ENCODE results near the gene ZFYVE28. TPM values are rescaled to one million over a fixed set of nuclear protein-coding genes. Genes with fewer than 3 reads are reported as not detected.
A peak's percentile ranks its signal among the peaks of the same experiment; 100 is the strongest.

ZFYVE28 gene
- total RNA-seq, 2 donors from 2014 or later, result 29.6 to 31.6 TPM

DNA sequence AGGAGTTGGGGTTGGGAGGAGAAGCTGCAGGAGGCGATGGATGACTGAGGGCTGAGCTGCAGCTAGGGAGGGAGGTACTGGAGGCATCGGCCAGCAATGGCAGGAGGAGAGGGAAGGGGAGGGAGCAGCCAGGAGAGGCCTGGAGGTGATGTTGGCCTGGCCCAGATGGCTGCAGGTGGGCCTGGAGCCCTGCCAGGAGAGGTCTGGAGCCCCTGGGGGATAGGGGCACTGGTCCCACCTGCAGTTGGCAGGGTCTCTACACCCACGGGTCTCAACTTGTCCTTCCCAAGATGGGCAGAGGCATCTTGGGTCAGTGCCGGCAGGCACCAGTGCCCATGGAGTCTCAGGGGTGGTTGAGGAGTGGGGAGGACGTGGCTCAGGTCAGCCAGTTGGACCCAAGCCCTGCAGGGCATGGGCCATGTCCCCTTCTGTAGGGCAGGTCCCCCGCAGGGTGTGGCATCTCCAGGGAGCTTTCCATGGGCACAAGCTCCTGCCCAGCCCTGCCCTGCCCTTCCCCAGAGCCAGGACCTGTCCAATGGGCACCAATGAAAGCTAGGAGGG is 153.9 kb downstream of the ZFYVE28 start:
- H3K36me3 ChIP-seq, result no peaks in the 10 kb centered on the region
- no peaks in the 10 kb centered on the region for H3K27me3 ChIP-seq
- peaks cover 10% of the 10 kb centered on the region for H3K4me1 ChIP-seq
- H3K9me3 ChIP-seq, result no peaks in the 10 kb centered on the region
- intact Hi-C loops (cut with DNase I), result no loop called here
- H3K9ac ChIP-seq (ENCODE audit: low read depth in 2 of 2, low read length in 2 of 2), result no peak overlapping the region
- no peak overlapping the region for H3K4me3 ChIP-seq
- H3K27ac ChIP-seq, result no peak overlapping the region
- TF ChIP-seq, protein P1, sequence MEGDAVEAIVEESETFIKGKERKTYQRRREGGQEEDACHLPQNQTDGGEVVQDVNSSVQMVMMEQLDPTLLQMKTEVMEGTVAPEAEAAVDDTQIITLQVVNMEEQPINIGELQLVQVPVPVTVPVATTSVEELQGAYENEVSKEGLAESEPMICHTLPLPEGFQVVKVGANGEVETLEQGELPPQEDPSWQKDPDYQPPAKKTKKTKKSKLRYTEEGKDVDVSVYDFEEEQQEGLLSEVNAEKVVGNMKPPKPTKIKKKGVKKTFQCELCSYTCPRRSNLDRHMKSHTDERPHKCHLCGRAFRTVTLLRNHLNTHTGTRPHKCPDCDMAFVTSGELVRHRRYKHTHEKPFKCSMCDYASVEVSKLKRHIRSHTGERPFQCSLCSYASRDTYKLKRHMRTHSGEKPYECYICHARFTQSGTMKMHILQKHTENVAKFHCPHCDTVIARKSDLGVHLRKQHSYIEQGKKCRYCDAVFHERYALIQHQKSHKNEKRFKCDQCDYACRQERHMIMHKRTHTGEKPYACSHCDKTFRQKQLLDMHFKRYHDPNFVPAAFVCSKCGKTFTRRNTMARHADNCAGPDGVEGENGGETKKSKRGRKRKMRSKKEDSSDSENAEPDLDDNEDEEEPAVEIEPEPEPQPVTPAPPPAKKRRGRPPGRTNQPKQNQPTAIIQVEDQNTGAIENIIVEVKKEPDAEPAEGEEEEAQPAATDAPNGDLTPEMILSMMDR (IDR thresholded peaks at IDR 0.05), result no peak
- no peak for DNase-seq

DNA sequence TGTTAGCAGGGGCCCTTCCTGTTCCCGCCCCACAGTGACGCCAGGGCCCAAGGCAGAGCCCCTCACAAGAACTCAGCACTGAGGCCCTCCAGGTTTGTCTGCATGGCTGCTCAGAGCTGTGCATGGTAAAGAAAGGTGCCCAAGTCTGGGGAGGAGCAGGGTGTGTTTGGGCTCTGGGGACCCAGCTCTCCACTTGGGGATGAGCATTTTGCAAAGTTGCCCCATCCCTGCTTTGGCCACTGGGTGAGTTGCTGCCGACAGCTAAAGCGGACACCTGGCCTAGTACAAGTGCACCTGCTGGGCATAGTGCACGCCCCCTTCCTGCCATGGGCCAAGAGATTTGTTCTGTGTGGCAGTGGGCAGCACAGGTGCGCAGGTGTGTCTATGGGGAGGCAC is 154.5 kb downstream of the ZFYVE28 start:
- H3K4me1 ChIP-seq, result peaks cover 10% of the 10 kb centered on the region
- intact Hi-C loops (cut with DNase I), result no loop called here
- H3K36me3 ChIP-seq, result no peaks in the 10 kb centered on the region
- no peak overlapping the region for H3K27ac ChIP-seq
- no peaks in the 10 kb centered on the region for H3K27me3 ChIP-seq
- no peaks in the 10 kb centered on the region for H3K9me3 ChIP-seq
- TF ChIP-seq, protein P1 (IDR thresholded peaks at IDR 0.05), result no peak
- DNase-seq, result no peak
- no peak overlapping the region for H3K4me3 ChIP-seq
- no peak overlapping the region for H3K9ac ChIP-seq (ENCODE audit: low read depth in 2 of 2, low read length in 2 of 2)

DNA sequence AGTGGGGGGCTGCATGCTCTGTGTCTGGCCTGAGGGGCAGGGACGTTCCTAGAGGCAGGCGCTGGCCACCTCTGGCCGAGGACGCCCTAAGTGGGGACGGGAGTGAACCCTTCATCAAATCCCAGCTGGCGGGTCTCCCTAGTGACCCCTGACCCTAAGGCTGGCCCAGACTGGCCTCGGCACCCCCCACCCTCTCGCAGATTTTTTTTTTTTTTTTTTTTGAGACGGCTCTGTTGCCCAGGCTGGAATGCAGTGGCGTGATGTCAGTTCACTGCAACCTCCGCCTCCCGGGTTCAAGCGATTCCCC is 155.5 kb downstream of the ZFYVE28 start:
- DNase-seq, result no peak
- no peaks in the 10 kb centered on the region for H3K9me3 ChIP-seq
- H3K27me3 ChIP-seq, result no peaks in the 10 kb centered on the region
- H3K9ac ChIP-seq (ENCODE audit: low read depth in 2 of 2, low read length in 2 of 2), result peak overlapping the region; percentile 70 to 87
- H3K4me1 ChIP-seq, result peaks cover 10% of the 10 kb centered on the region
- H3K4me3 ChIP-seq, result peak overlapping the region; percentile 70
- H3K27ac ChIP-seq, result peak overlapping the region; percentile 85
- TF ChIP-seq, protein P1 (IDR thresholded peaks at IDR 0.05), result no peak
- intact Hi-C loops (cut with DNase I), result no loop called here
- H3K36me3 ChIP-seq, result no peaks in the 10 kb centered on the region

DNA sequence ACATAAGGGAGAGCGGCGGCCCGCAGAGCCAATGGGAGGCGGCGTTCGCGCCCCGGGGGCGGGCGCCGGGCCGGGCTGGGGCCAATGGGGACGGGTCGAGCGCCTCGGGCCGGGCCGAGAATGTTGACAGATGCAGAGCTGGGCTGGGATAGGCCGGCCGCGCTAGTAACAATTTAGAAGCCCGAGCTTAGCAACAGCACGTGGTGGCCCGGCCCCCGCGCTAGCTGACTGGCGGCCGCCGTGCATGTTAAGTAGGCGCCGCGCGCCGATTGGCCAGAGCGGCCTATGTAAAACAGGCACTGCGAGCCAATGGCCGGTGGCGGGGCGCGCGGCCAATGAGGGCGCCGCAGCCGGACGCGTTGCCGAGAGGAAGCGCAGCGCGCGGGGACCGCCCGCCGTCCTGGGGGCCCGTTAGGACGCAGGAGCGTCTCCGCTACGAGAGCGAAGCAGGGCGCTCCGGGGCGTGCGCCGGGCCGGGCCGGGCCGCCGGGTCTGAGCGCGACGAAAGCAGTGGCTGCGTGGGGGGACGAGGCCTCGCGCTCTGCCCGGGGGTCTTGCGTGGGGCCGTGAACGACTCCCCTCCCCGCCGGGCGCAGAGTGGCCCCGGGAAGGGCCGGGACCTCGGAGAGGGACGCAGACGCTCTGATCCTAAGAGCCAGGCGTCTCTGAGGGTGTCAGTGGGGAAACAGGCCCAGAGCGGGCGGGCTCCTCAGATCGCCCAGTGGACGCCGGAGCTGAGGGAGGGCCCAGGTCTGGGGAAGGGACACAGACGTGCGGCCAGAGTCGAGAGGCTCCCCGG is 156.1 kb downstream of the ZFYVE28 start:
- no peaks in the 10 kb centered on the region for H3K36me3 ChIP-seq
- peak overlapping the region; percentile 85 for H3K27ac ChIP-seq
- TF ChIP-seq, protein P1 (IDR thresholded peaks at IDR 0.05), result no peak
- peak overlapping the region; percentile 70 for H3K4me3 ChIP-seq
- H3K27me3 ChIP-seq, result no peaks in the 10 kb centered on the region
- intact Hi-C loops (cut with DNase I), result no loop called here
- peak overlapping the region; percentile 70 to 87 for H3K9ac ChIP-seq (ENCODE audit: low read depth in 2 of 2, low read length in 2 of 2)
- peaks cover 10% of the 10 kb centered on the region for H3K4me1 ChIP-seq
- no peaks in the 10 kb centered on the region for H3K9me3 ChIP-seq
- peak; percentile 98 for DNase-seq

DNA sequence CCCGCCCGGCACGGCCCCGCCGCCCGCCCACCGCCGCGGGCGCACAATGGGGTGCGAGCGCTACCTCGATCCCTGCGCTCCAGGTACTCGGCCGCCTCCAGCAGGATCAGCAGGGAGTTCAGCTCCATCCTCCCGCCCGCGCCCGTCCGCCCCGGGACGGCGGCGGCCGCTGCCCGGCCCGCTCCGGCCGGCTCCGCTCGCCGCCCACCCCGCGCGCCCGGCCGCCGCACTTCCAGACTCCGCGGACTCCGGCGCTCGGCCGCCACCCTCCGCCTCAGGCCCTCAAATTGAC is 156.6 kb downstream of the ZFYVE28 start, which contains the start of gene MXD4:
Gene MXD4, minus strand, starts transcription at position 257 of the 292 bp plus-strand sequence. Its CDS starts 129 bp downstream, at position 128.
- H3K4me3 ChIP-seq, result peak within 1 kb of the TSS; percentile 100
- DNase-seq, result no peak
- intact Hi-C loops (cut with DNase I), result no loop called here
- TF ChIP-seq, protein P1 (IDR thresholded peaks at IDR 0.05), result no peak
- H3K9ac ChIP-seq (ENCODE audit: low read depth in 2 of 2, low read length in 2 of 2), result peak within 1 kb of the TSS; percentile 77 to 87
- H3K9me3 ChIP-seq, result no peaks in the 10 kb centered on the region
- H3K27ac ChIP-seq, result peak within 1 kb of the TSS; percentile 85
- peaks cover 10% of the 10 kb centered on the region for H3K4me1 ChIP-seq
- no peaks in the 10 kb centered on the region for H3K36me3 ChIP-seq
- no peaks in the 10 kb centered on the region for H3K27me3 ChIP-seq

Measured in colonic mucosa (tissue), 4 donors.